ENCODE data around the gene GTF3C1.
A peak's percentile ranks its signal among the peaks of the same experiment; 100 is the strongest.

- TF ChIP-seq POLR2AphosphoS5 (IDR thresholded peaks at IDR 0.05) (no peak), CTCF (IDR thresholded peaks at IDR 0.05) (peak in 1 of 4 experiments; percentile 8), POLR2A (IDR thresholded peaks at IDR 0.05) (no peak)
These were observed 37.9 kb downstream of the GTF3C1 start for GRCh38 chr16:27511657-27512448.
